PC-3 (cell line): ENCODE measurements around the gene DBNDD2. TPM values are rescaled to one million over a fixed set of nuclear protein-coding genes. Genes with fewer than 3 reads are reported as not detected.

Source experiments
- ATAC-seq: fragments of 200-7000 bp; cut with Tn5 transposase; 2 replicates; pipeline ENCODE4 v1.9.1; 2020; ENCODE audit warnings: mild to moderate bottlenecking, moderate library complexity
- BruUV-seq: library from RNA; stranded (reverse); fragments of 400-500 nt; replicated peaks from 2 replicates; lab custom pipeline; 2021; lab: Mats Ljungman, UMichigan
- CTCF ChIA-PET: fragments of 300-600 bp; sonication (Branson Sonifier 250); formaldehyde crosslinking; loops from one replicate; lab custom pipeline; 2022; ENCODE audit warnings: antibody characterized with exemption; lab: Charles Lee
- POLR2A ChIA-PET: fragments of 300-600 bp; sonication (Branson Sonifier 250); formaldehyde crosslinking; loops from one replicate; lab custom pipeline; 2022; ENCODE audit warnings: antibody characterized with exemption; ENCODE audit not compliant: unreplicated experiment; lab: Charles Lee
- DNase-seq: peaks from one replicate; pipeline ENCODE4 v3.0.0-alpha.2; 2015
- H2AFZ ChIP-seq: fragments of 300-600 bp; sonication (generic); 2 replicates; pipeline ENCODE4 v1.6.0; 2016; ENCODE audit warnings: antibody characterized with exemption, low read length
- H3F3A ChIP-seq: fragments of 300-600 bp; sonication (generic); one replicate; pipeline ENCODE4 v1.6.0; 2017; ENCODE audit warnings: antibody characterized with exemption, low read length, control low read depth, mild to moderate bottlenecking; ENCODE audit not compliant: unreplicated experiment
- H3K27ac ChIP-seq: fragments of 300-600 bp; sonication (generic); 2 replicates; pipeline ENCODE4 v1.5.1; 2016; ENCODE audit warnings: mild to moderate bottlenecking, low read length
- H3K27me3 ChIP-seq: fragments of 300-600 bp; sonication (generic); 2 replicates; pipeline ENCODE4 v1.6.1; 2016; ENCODE audit warnings: low read length, mixed read lengths
- H3K36me3 ChIP-seq: fragments of 300-600 bp; sonication (generic); 2 replicates; pipeline ENCODE4 v1.6.1; 2016; ENCODE audit warnings: low read depth, mixed run types, low read length, mixed read lengths
- H3K4me1 ChIP-seq: fragments of 300-600 bp; sonication (generic); 2 replicates; pipeline ENCODE4 v1.5.1; 2016; ENCODE audit warnings: low read length; ENCODE audit not compliant: insufficient read depth
- H3K4me2 ChIP-seq: fragments of 300-600 bp; sonication (generic); 2 replicates; pipeline ENCODE4 v1.6.0; 2016; ENCODE audit warnings: low read length
- H3K4me3 ChIP-seq: fragments of 300-600 bp; sonication (generic); 2 replicates; pipeline ENCODE4 v1.5.1; 2016; ENCODE audit warnings: mild to moderate bottlenecking, low read length, mixed read lengths
- H3K79me2 ChIP-seq: fragments of 300-600 bp; sonication (generic); 2 replicates; pipeline ENCODE4 v1.6.1; 2017; ENCODE audit warnings: low read length, mixed read lengths
- H3K9ac ChIP-seq: fragments of 300-600 bp; sonication (generic); 2 replicates; pipeline ENCODE4 v1.6.0; 2016; ENCODE audit warnings: mild to moderate bottlenecking, low read length
- H3K9me2 ChIP-seq: fragments of 300-600 bp; sonication (generic); replicated peaks from 2 replicates; pipeline ENCODE4 v1.6.1; 2016; ENCODE audit warnings: mixed run types, low read length, mixed read lengths
- H3K9me3 ChIP-seq: fragments of 300-600 bp; sonication (generic); 2 replicates; pipeline ENCODE4 v1.6.1; 2016; ENCODE audit warnings: low read length, mixed read lengths
- H4K20me1 ChIP-seq: fragments of 300-600 bp; sonication (generic); 2 replicates; pipeline ENCODE4 v1.6.1; 2016; ENCODE audit warnings: low read length, mixed read lengths
- CTCF ChIP-seq: fragments of 300-600 bp; sonication (generic); conservative IDR thresholded peaks from 2 replicates; pipeline ENCODE4 v1.5.1; 2017; ENCODE audit warnings: antibody characterized with exemption, low read depth, mild to moderate bottlenecking, low read length
- EZH2 ChIP-seq: fragments of 300-600 bp; sonication (generic); IDR thresholded peaks from one replicate; pipeline ENCODE4 v1.6.1; 2017; ENCODE audit warnings: antibody characterized with exemption, mild to moderate bottlenecking, low read length; ENCODE audit not compliant: unreplicated experiment
- EZH2phosphoT487 ChIP-seq: fragments of 300-600 bp; sonication (generic); IDR thresholded peaks from 2 replicates; pipeline ENCODE4 v1.6.1; 2018; ENCODE audit warnings: mild to moderate bottlenecking, antibody characterized with exemption, low read length, borderline replicate concordance
- intact Hi-C: fragments of 100-400 bp; cut with micrococcal nuclease; formaldehyde crosslinking; loops from 2 replicates; pipeline ENCODE4 v1.9.0; 2023
- total RNA-seq: library from RNA; depleted of rRNA; stranded (reverse); fragments of >200 nt; gene quantifications from 2 replicates; pipeline ENCODE4 v1.2.3, GENCODE V29; 2014

DBNDD2 gene
- total RNA-seq, 1 experiment from 2014 or later, result 8.5 TPM

- Histone ChIP-seq H3K36me3 (peaks cover 43% of the 10 kb centered on the region), H3K9me2 (no peaks in the 10 kb centered on the region), H3K27me3 (no peaks in the 10 kb centered on the region), H3K4me1 (peaks cover 40% of the 10 kb centered on the region), H3K27ac (peak overlapping the region; percentile 89), H3K4me2 (peak overlapping the region; percentile 58), H3F3A (peaks cover 3% of the 10 kb centered on the region), H3K4me3 (no peak overlapping the region; the same call in 1 of the 2 replicates), H2AFZ (no peak overlapping the region), H3K9ac (peak overlapping the region; percentile 66), H3K9me3 (no peaks in the 10 kb centered on the region), H4K20me1 (no peaks in the 10 kb centered on the region), H3K79me2 (peaks cover 44% of the 10 kb centered on the region)
- intact Hi-C loops, result no loop called here
- ATAC-seq (no peak), DNase-seq (no peak)
- TF ChIP-seq EZH2phosphoT487 (no peak), CTCF (no peak), EZH2 (no peak)
- POLR2A ChIA-PET, result interaction anchor here (0.6 to 1.3 kb wide), 5 partner anchors 45 to 551 kb away, joined by 3 to 10 read pairs (median 4); partner anchors contain the start of gene SYS1
- CTCF ChIA-PET, result interaction anchor here (0.6 to 1.9 kb wide), 11 partner anchors 9 to 281 kb away, joined by 3 to 24 read pairs (median 6); partner anchors contain the start of gene SYS1
- no TSS peak for BruUV-seq
These were observed 12.0 kb downstream of the DBNDD2 start for GRCh38 chr20:45420125-45420524.

GRCh38 chr20:45423700-45424099, 15.6 kb downstream of the DBNDD2 start:
- no peak overlapping the region for H3K4me3 ChIP-seq
- ChIA-PET POLR2A (no interaction called here), CTCF (no interaction called here)
- ATAC-seq (no peak), DNase-seq (no peak)
- H4K20me1 ChIP-seq, result no peaks in the 10 kb centered on the region
- H3K27me3 ChIP-seq, result no peaks in the 10 kb centered on the region
- intact Hi-C loops, result no loop called here
- H3K79me2 ChIP-seq, result peaks cover 16% of the 10 kb centered on the region
- H3K4me1 ChIP-seq, result peaks cover 14% of the 10 kb centered on the region
- peaks cover 51% of the 10 kb centered on the region for H3K36me3 ChIP-seq
- H3K4me2 ChIP-seq, result no peak overlapping the region
- peaks cover 3% of the 10 kb centered on the region for H3F3A ChIP-seq
- no TSS peak for BruUV-seq
- H3K27ac ChIP-seq, result no peak overlapping the region
- H3K9me2 ChIP-seq, result no peaks in the 10 kb centered on the region
- TF ChIP-seq EZH2phosphoT487 (no peak), EZH2 (no peak), CTCF (no peak)
- H3K9ac ChIP-seq, result no peak overlapping the region
- no peaks in the 10 kb centered on the region for H3K9me3 ChIP-seq
- no peak overlapping the region for H2AFZ ChIP-seq

GRCh38 chr20:45425561-45425960, 17.5 kb downstream of the DBNDD2 start:
- Histone ChIP-seq H3K27me3 (no peaks in the 10 kb centered on the region), H3F3A (no peaks in the 10 kb centered on the region), H2AFZ (no peak overlapping the region), H3K9me3 (no peaks in the 10 kb centered on the region), H3K36me3 (peaks cover 44% of the 10 kb centered on the region), H3K27ac (no peak overlapping the region), H3K4me1 (no peaks in the 10 kb centered on the region), H3K4me2 (no peak overlapping the region), H3K79me2 (peaks cover 5% of the 10 kb centered on the region; the same call in 1 of the 2 replicates), H3K9ac (no peak overlapping the region), H4K20me1 (no peaks in the 10 kb centered on the region), H3K9me2 (no peaks in the 10 kb centered on the region), H3K4me3 (no peak overlapping the region)
- TSS peak; percentile 22 for BruUV-seq
- ChIA-PET CTCF (no interaction called here), POLR2A (no interaction called here)
- no peak for TF ChIP-seq CTCF
- no peak for TF ChIP-seq EZH2phosphoT487
- TF ChIP-seq EZH2, result no peak
- intact Hi-C loops, result no loop called here
- ATAC-seq, result no peak
- DNase-seq, result no peak
